SU-DHL-6 (cell line): ENCODE results near the gene MAP3K15.

Experiments
- H2AFZ ChIP-seq: fragments of 200-600 bp; sonication (generic); 2 replicates; pipeline ENCODE4 v1.6.1; 2014; ENCODE audit warnings: low read depth, mild to moderate bottlenecking, moderate library complexity, mixed read lengths, antibody characterized with exemption, low read length; ENCODE audit not compliant: severe bottlenecking
- H3F3A ChIP-seq: fragments of 200-600 bp; shearing (Covaris generic); 2 replicates; pipeline ENCODE4 v1.6.0; 2016; ENCODE audit warnings: antibody characterized with exemption, mild to moderate bottlenecking; ENCODE audit not compliant: insufficient read depth
- H3K27ac ChIP-seq: fragments of 200-600 bp; sonication (generic); 2 replicates; pipeline ENCODE4 v1.5.1; 2016; ENCODE audit warnings: low read depth, mild to moderate bottlenecking, low read length, moderate library complexity, mixed read lengths
- H3K27me3 ChIP-seq: fragments of 200-600 bp; sonication (generic), shearing (Covaris generic); 2 replicates; pipeline ENCODE4 v1.6.0; 2014; ENCODE audit warnings: mild to moderate bottlenecking, low read length
- H3K36me3 ChIP-seq: fragments of 200-600 bp; sonication (generic); 2 replicates; pipeline ENCODE4 v1.6.1; 2014; ENCODE audit warnings: mild to moderate bottlenecking, low read length, mixed read lengths
- H3K4me2 ChIP-seq: fragments of 300-600, 200-600 bp; shearing (Covaris generic), sonication (generic); 2 replicates; pipeline ENCODE4 v1.6.0; 2014; ENCODE audit warnings: low read length, low read depth, mild to moderate bottlenecking; ENCODE audit not compliant: poor library complexity, severe bottlenecking
- H3K4me3 ChIP-seq: fragments of 200-600 bp; sonication (generic); 2 replicates; pipeline ENCODE4 v1.5.1; 2014; ENCODE audit warnings: antibody characterized with exemption, low read length, mild to moderate bottlenecking, mixed read lengths; ENCODE audit not compliant: insufficient read depth, poor library complexity, severe bottlenecking
- H3K79me2 ChIP-seq: fragments of 200-600 bp; sonication (generic); 2 replicates; pipeline ENCODE4 v1.6.1; 2014; ENCODE audit warnings: mild to moderate bottlenecking, low read length, moderate library complexity; ENCODE audit not compliant: insufficient read depth
- H3K9ac ChIP-seq: fragments of 200-600 bp; sonication (generic); 2 replicates; pipeline ENCODE4 v1.7.0; 2014; ENCODE audit warnings: mild to moderate bottlenecking, low read length
- H3K9me2 ChIP-seq: fragments of 200-600 bp; sonication (generic); replicated peaks from 2 replicates; pipeline ENCODE4 v1.6.1; 2014; ENCODE audit warnings: low read length; ENCODE audit not compliant: insufficient read depth
- H3K9me3 ChIP-seq: fragments of 200-600 bp; sonication (generic); 2 replicates; pipeline ENCODE4 v1.6.1; 2014; ENCODE audit warnings: low read length, mixed read lengths; ENCODE audit not compliant: insufficient read depth
- H4K20me1 ChIP-seq: fragments of 200-600 bp; sonication (generic); 2 replicates; pipeline ENCODE4 v1.6.1; 2014; ENCODE audit warnings: low read depth, mild to moderate bottlenecking, antibody characterized with exemption, low read length, moderate library complexity, mixed read lengths
- CTCF ChIP-seq: fragments of 200-600 bp; sonication (generic); IDR thresholded peaks from one replicate; pipeline ENCODE4 v1.5.1; 2017; ENCODE audit warnings: antibody characterized with exemption, mild to moderate bottlenecking, low read length, moderate library complexity; ENCODE audit not compliant: insufficient read depth, poor library complexity, severe bottlenecking
- EZH2phosphoT487 ChIP-seq: fragments of 200-600 bp; sonication (generic), shearing (Covaris generic); conservative IDR thresholded peaks from 2 replicates; pipeline ENCODE4 v1.6.1; 2018; ENCODE audit warnings: mild to moderate bottlenecking, antibody characterized with exemption, low read length, moderate library complexity, mixed read lengths

MAP3K15 gene

DNA sequence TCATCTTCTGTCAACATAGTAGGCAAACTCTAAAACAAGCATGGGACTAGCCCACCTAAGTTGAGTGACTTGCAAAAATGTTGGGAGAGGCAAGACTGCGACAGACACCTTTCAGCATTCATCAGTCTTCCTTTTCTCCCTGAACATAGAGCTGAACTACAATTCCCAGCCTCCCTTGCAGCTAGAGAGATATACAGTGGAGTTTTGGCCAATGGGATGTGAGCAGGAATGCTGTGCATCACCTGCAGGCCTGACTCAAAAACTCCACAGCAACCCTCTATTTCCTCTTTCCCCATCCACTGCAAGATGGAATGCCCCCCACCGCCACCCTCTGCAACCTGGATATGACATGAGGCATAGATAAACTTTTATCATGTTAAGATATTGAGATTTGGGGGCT is 105.0 kb downstream of the MAP3K15 start:
- Histone ChIP-seq H3K9ac (no peak overlapping the region), H3K36me3 (no peaks in the 10 kb centered on the region), H3K4me2 (no peak overlapping the region), H3K4me3 (no peak overlapping the region), H3K79me2 (no peaks in the 10 kb centered on the region), H3K9me3 (no peaks in the 10 kb centered on the region), H3K9me2 (no peaks in the 10 kb centered on the region), H3K27me3 (no peaks in the 10 kb centered on the region), H4K20me1 (no peaks in the 10 kb centered on the region), H3K27ac (no peak overlapping the region), H2AFZ (no peak overlapping the region), H3F3A (no peaks in the 10 kb centered on the region)
- no peak for TF ChIP-seq CTCF
- no peak for TF ChIP-seq EZH2phosphoT487

DNA sequence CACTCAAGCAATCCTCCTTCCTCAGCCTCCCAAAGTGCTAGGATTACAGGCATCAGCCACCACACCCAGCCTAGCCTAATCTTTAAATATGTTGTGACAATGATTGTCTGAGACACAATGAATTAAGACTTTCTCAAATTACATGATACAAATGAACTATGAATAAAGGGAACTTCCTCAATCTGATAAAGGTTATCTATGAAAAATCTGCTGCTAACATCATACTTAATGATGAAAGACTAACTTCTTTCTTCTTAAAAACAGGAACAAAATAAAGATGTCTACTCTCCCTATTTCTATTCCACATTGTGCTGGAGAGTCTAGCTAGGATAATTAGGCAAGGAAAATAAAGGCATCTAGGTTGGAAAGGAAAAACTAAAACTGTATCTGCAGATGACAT is 111.6 kb downstream of the MAP3K15 start:
- Histone ChIP-seq H3K9me2 (no peaks in the 10 kb centered on the region), H3K27me3 (no peaks in the 10 kb centered on the region), H4K20me1 (no peaks in the 10 kb centered on the region), H3K4me3 (no peak overlapping the region), H3K4me2 (no peak overlapping the region), H3F3A (no peaks in the 10 kb centered on the region), H3K9ac (no peak overlapping the region), H2AFZ (no peak overlapping the region), H3K9me3 (no peaks in the 10 kb centered on the region), H3K79me2 (no peaks in the 10 kb centered on the region), H3K36me3 (no peaks in the 10 kb centered on the region), H3K27ac (no peak overlapping the region)
- TF ChIP-seq CTCF, result no peak

DNA sequence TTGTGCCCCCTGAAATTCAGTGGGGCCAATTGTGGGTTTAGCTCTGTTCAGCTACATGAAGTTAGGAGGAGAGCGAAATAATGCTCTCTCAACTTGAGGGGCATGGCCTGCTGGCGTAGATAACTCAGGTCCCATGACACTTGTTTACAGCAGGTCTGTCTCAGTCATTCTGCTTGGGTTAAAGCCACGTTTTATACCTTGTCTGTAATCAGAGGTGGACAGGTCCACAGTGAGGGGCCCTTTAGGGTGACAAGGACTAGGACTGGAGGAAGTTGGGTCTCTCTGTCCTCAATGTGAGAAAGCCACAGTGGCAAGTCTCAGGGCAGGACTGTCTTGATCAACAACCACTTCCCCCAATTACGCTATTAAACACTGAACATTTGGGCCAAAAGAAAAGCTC is 122.6 kb downstream of the MAP3K15 start:
- Histone ChIP-seq H4K20me1 (no peaks in the 10 kb centered on the region), H3K9me2 (no peaks in the 10 kb centered on the region), H3K36me3 (no peaks in the 10 kb centered on the region), H2AFZ (no peak overlapping the region), H3K79me2 (no peaks in the 10 kb centered on the region), H3K27ac (no peak overlapping the region), H3K4me3 (no peak overlapping the region), H3F3A (no peaks in the 10 kb centered on the region), H3K9me3 (no peaks in the 10 kb centered on the region), H3K4me2 (no peak overlapping the region), H3K9ac (no peak overlapping the region), H3K27me3 (no peaks in the 10 kb centered on the region)
- TF ChIP-seq CTCF (no peak), EZH2phosphoT487 (no peak)

- no peak overlapping the region for H3K4me2 ChIP-seq
- H3K4me3 ChIP-seq, result no peak overlapping the region
- H3K27ac ChIP-seq, result no peak overlapping the region
- no peak overlapping the region for H2AFZ ChIP-seq
- H3K36me3 ChIP-seq, result no peaks in the 10 kb centered on the region
- no peaks in the 10 kb centered on the region for H3K27me3 ChIP-seq
- H3K9ac ChIP-seq, result no peak overlapping the region
- H4K20me1 ChIP-seq, result no peaks in the 10 kb centered on the region
- no peaks in the 10 kb centered on the region for H3K9me3 ChIP-seq
- H3K79me2 ChIP-seq, result no peaks in the 10 kb centered on the region
- H3K9me2 ChIP-seq, result no peaks in the 10 kb centered on the region
- TF ChIP-seq CTCF (no peak), EZH2phosphoT487 (no peak)
- H3F3A ChIP-seq, result no peaks in the 10 kb centered on the region
Observed at GRCh38 chrX:19392078-19392477, 123.2 kb downstream of the MAP3K15 start.
